ENCODE results near the gene EPB41L4A.

GRCh38 chr5:112227911-112228631 lies 191.0 kb downstream of the EPB41L4A start:
- no peak for TF ChIP-seq CTCF (IDR thresholded peaks at IDR 0.05; ENCODE audit: low read length)
- TF ChIP-seq EZH2 (optimal IDR thresholded peaks at IDR 0.05; ENCODE audit: low read depth, low read length) = no peak
- no peak for TF ChIP-seq EZH2phosphoT487 (IDR thresholded peaks at IDR 0.05; ENCODE audit: low read length)
